Measurements from ENCODE around the gene OLA1.

The OLA1 gene

DNA sequence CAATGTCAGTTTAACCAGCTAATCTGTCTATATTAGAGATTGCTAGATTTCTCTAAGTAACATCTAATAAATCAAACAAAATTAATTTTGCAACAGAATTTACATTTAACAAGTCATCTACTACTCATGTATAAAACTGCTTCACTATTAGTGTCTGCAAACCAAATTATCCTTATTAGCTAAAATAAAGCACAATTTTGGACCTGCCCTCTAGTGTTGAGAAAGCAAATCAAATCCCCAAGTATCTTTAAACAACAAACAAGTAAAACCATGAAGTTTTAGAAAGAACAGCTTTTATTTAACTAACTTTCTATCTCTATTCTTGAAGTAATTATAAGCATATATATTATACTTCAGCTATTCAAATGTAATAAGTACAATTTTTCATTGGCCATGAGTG is 170.1 kb downstream of the OLA1 start:
- DNase-seq (ENCODE audit: extremely low read depth, insufficient read length) = no peak
- TF ChIP-seq, protein P1, sequence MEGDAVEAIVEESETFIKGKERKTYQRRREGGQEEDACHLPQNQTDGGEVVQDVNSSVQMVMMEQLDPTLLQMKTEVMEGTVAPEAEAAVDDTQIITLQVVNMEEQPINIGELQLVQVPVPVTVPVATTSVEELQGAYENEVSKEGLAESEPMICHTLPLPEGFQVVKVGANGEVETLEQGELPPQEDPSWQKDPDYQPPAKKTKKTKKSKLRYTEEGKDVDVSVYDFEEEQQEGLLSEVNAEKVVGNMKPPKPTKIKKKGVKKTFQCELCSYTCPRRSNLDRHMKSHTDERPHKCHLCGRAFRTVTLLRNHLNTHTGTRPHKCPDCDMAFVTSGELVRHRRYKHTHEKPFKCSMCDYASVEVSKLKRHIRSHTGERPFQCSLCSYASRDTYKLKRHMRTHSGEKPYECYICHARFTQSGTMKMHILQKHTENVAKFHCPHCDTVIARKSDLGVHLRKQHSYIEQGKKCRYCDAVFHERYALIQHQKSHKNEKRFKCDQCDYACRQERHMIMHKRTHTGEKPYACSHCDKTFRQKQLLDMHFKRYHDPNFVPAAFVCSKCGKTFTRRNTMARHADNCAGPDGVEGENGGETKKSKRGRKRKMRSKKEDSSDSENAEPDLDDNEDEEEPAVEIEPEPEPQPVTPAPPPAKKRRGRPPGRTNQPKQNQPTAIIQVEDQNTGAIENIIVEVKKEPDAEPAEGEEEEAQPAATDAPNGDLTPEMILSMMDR (IDR thresholded peaks at IDR 0.05; ENCODE audit: insufficient read depth, low read length, poor library complexity, severe bottlenecking) = no peak
- H3K36me3 ChIP-seq (ENCODE audit: control insufficient read depth, insufficient read depth, low read length) = peaks cover 1% of the 10 kb centered on the region; the same call in 1 of the 2 replicates
- H3K4me3 ChIP-seq (replicated peaks; ENCODE audit: low read depth, low read length) = no peak overlapping the region
- no peaks in the 10 kb centered on the region for H3K27me3 ChIP-seq (replicated peaks; ENCODE audit: control insufficient read depth, insufficient read depth, low read length)

- TF ChIP-seq, protein P1 (IDR thresholded peaks at IDR 0.05; ENCODE audit: insufficient read depth, low read length, poor library complexity, severe bottlenecking) = no peak
- Histone ChIP-seq H3K27me3 (replicated peaks; ENCODE audit: control insufficient read depth, insufficient read depth, low read length) (no peaks in the 10 kb centered on the region), H3K4me3 (replicated peaks; ENCODE audit: low read depth, low read length) (no peak overlapping the region), H3K36me3 (ENCODE audit: control insufficient read depth, insufficient read depth, low read length) (peaks cover 1% of the 10 kb centered on the region; the same call in 1 of the 2 replicates)
- DNase-seq (ENCODE audit: extremely low read depth, insufficient read length) = no peak
Observed at GRCh38 chr2:174076975-174077374, 171.4 kb downstream of the OLA1 start.

GRCh38 chr2:174076040-174076439 is 172.3 kb downstream of the OLA1 start:
- peaks cover 1% of the 10 kb centered on the region; the same call in 1 of the 2 replicates for H3K36me3 ChIP-seq (ENCODE audit: control insufficient read depth, insufficient read depth, low read length)
- no peak overlapping the region for H3K4me3 ChIP-seq (replicated peaks; ENCODE audit: low read depth, low read length)
- DNase-seq (ENCODE audit: extremely low read depth, insufficient read length) = no peak
- TF ChIP-seq, protein P1 (IDR thresholded peaks at IDR 0.05; ENCODE audit: insufficient read depth, low read length, poor library complexity, severe bottlenecking) = no peak
- H3K27me3 ChIP-seq (replicated peaks; ENCODE audit: control insufficient read depth, insufficient read depth, low read length) = no peaks in the 10 kb centered on the region

- DNase-seq (ENCODE audit: extremely low read depth, insufficient read length) = no peak
- no peaks in the 10 kb centered on the region for H3K27me3 ChIP-seq (replicated peaks; ENCODE audit: control insufficient read depth, insufficient read depth, low read length)
- TF ChIP-seq, protein P1 (IDR thresholded peaks at IDR 0.05; ENCODE audit: insufficient read depth, low read length, poor library complexity, severe bottlenecking) = no peak
- H3K4me3 ChIP-seq (replicated peaks; ENCODE audit: low read depth, low read length) = no peak overlapping the region
- H3K36me3 ChIP-seq (ENCODE audit: control insufficient read depth, insufficient read depth, low read length) = peaks cover 1% of the 10 kb centered on the region; the same call in 1 of the 2 replicates
Observed at GRCh38 chr2:174074831-174075230, 173.5 kb downstream of the OLA1 start.

GRCh38 chr2:174072857-174073256 is 175.5 kb downstream of the OLA1 start:
- TF ChIP-seq, protein P1 (IDR thresholded peaks at IDR 0.05; ENCODE audit: insufficient read depth, low read length, poor library complexity, severe bottlenecking) = no peak
- Histone ChIP-seq H3K4me3 (replicated peaks; ENCODE audit: low read depth, low read length) (no peak overlapping the region), H3K27me3 (replicated peaks; ENCODE audit: control insufficient read depth, insufficient read depth, low read length) (no peaks in the 10 kb centered on the region), H3K36me3 (ENCODE audit: control insufficient read depth, insufficient read depth, low read length) (peaks cover 1% of the 10 kb centered on the region; the same call in 1 of the 2 replicates)
- no peak for DNase-seq (ENCODE audit: extremely low read depth, insufficient read length)

DNA sequence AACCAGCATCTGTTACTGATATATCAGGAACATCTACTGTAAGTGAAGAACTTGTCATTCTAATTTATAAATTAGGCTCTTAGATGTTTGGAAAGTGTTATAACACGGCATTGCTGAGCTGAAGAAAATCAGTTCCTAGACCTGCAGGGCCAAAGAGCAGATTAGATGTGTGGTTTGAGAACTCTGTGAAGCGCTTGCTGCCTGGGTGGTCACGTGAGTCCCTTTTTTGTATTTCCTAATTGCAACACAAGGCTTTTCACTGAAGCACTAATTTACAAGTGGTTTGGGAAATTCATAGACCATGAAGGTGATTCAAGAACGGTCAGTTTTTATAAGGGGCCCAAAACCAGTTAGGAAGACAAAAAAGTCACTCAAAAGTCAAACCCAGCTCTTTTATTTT is 176.3 kb downstream of the OLA1 start:
- Histone ChIP-seq H3K4me3 (replicated peaks; ENCODE audit: low read depth, low read length) (no peak overlapping the region), H3K36me3 (ENCODE audit: control insufficient read depth, insufficient read depth, low read length) (peaks cover 1% of the 10 kb centered on the region; the same call in 1 of the 2 replicates), H3K27me3 (replicated peaks; ENCODE audit: control insufficient read depth, insufficient read depth, low read length) (no peaks in the 10 kb centered on the region)
- TF ChIP-seq, protein P1 (IDR thresholded peaks at IDR 0.05; ENCODE audit: insufficient read depth, low read length, poor library complexity, severe bottlenecking) = no peak
- no peak for DNase-seq (ENCODE audit: extremely low read depth, insufficient read length)

All from GM06990 (cell line).